HuH-7 (cell line): ENCODE data around the gene AR.
A peak's percentile ranks its signal among the peaks of the same experiment; 100 is the strongest.

ENCODE experiments used
- DNase-seq: peaks from one replicate; pipeline ENCODE4 v3.0.0; 2011; ENCODE audit warnings: low spot score

Gene AR

GRCh38 chrX:67543818-67544217, at the start of gene AR:
TSS of gene AR (plus strand) at chrX:67544021. CDS start at chrX:67545147, 1,126 bp downstream.
- no peak for DNase-seq

GRCh38 chrX:67500617-67501016, 43.2 kb upstream of the AR start:
- DNase-seq: no peak

- DNase-seq: no peak
These were observed 40.8 kb upstream of the AR start for GRCh38 chrX:67503004-67503403.

- no peak for DNase-seq
These were observed 40.4 kb upstream of the AR start for GRCh38 chrX:67503453-67503852.

GRCh38 chrX:67520671-67521070, 23.1 kb upstream of the AR start:
- DNase-seq: no peak

GRCh38 chrX:67523002-67523681, 20.7 kb upstream of the AR start:
- DNase-seq: no peak

- DNase-seq: no peak
These were observed 19.9 kb upstream of the AR start for GRCh38 chrX:67523932-67524331.

GRCh38 chrX:67524428-67524827, 19.4 kb upstream of the AR start:
- DNase-seq: no peak

- no peak for DNase-seq
These were observed 18.7 kb upstream of the AR start for GRCh38 chrX:67524950-67525691.

GRCh38 chrX:67536564-67536963, 7.3 kb upstream of the AR start:
- no peak for DNase-seq

- DNase-seq: no peak
These were observed 5.4 kb upstream of the AR start for GRCh38 chrX:67538383-67538782.

GRCh38 chrX:67544281-67545035, 637 bp downstream of the AR start:
- no peak for DNase-seq

GRCh38 chrX:67545036-67545821, 1.4 kb downstream of the AR start:
- no peak for DNase-seq

GRCh38 chrX:67545893-67546495, 2.2 kb downstream of the AR start:
- no peak for DNase-seq

GRCh38 chrX:67546496-67547423, 2.9 kb downstream of the AR start:
- DNase-seq: no peak

GRCh38 chrX:67555578-67556203, 11.9 kb downstream of the AR start:
- DNase-seq: peak; percentile 17

GRCh38 chrX:67558267-67558666, 14.4 kb downstream of the AR start:
- no peak for DNase-seq

- no peak for DNase-seq
These were observed 19.9 kb downstream of the AR start for GRCh38 chrX:67563469-67564448.

- no peak for DNase-seq
These were observed 20.7 kb downstream of the AR start for GRCh38 chrX:67564475-67564874.
